SK-N-SH treated with all-trans-retinoic acid at 6 μM for 48 hours (cell line): ENCODE results near the gene COBL.

Experiments used
- ATAC-seq: fragments of 200-7000 bp; cut with Tn5 transposase; 3 replicates; pipeline ENCODE4 v1.9.1; 2020; ENCODE audit warnings: mild to moderate bottlenecking, moderate library complexity
- ARNTL ChIP-seq: fragments of 450-650 bp; formaldehyde crosslinking; IDR thresholded peaks from 2 replicates; pipeline ENCODE4 v1.5.0; 2020; ENCODE audit warnings: low read depth, mild to moderate bottlenecking, moderate library complexity, borderline replicate concordance
- BACH2 ChIP-seq: fragments of 250-450 bp; sonication (Bioruptor Pico); IDR thresholded peaks from 2 replicates; pipeline ENCODE4 v1.9.0; 2021; ENCODE audit warnings: mild to moderate bottlenecking, borderline replicate concordance
- CSDC2 ChIP-seq: fragments of 250-450 bp; sonication (Bioruptor Pico); IDR thresholded peaks from 2 replicates; pipeline ENCODE4 v1.5.0; 2020; ENCODE audit warnings: mild to moderate bottlenecking, moderate library complexity
- ESRRG ChIP-seq: fragments of 250-450 bp; sonication (Bioruptor Pico); IDR thresholded peaks from 2 replicates; pipeline ENCODE4 v1.6.1; 2021; ENCODE audit warnings: mild to moderate bottlenecking
- GLIS3 ChIP-seq: fragments of 250-450 bp; sonication (Bioruptor Pico); IDR thresholded peaks from 2 replicates; pipeline ENCODE4 v1.5.0; 2020; ENCODE audit warnings: mild to moderate bottlenecking, moderate library complexity
- ISL1 ChIP-seq: fragments of 250-450 bp; sonication (Bioruptor Pico); IDR thresholded peaks from 2 replicates; pipeline ENCODE4 v2.1.2; 2022; ENCODE audit warnings: mild to moderate bottlenecking, moderate library complexity
- OSR1 ChIP-seq: fragments of 250-450 bp; sonication (Bioruptor Pico); IDR thresholded peaks from 2 replicates; pipeline ENCODE4 v1.8.0; 2022; ENCODE audit warnings: moderate library complexity, mild to moderate bottlenecking, inconsistent platforms
- PPARA ChIP-seq: fragments of 250-450 bp; sonication (Bioruptor Pico); IDR thresholded peaks from 2 replicates; pipeline ENCODE4 v1.5.0; 2020; ENCODE audit warnings: mild to moderate bottlenecking, borderline replicate concordance
- RARB ChIP-seq: fragments of 250-450 bp; sonication (Bioruptor Pico); IDR thresholded peaks from 2 replicates; pipeline ENCODE4 v1.8.0; 2021; ENCODE audit warnings: mild to moderate bottlenecking, moderate library complexity
- SNAI2 ChIP-seq: fragments of 250-450 bp; sonication (Bioruptor Pico); IDR thresholded peaks from 2 replicates; pipeline ENCODE4 v1.5.0; 2020; ENCODE audit warnings: mild to moderate bottlenecking, moderate library complexity
- ZC3H10 ChIP-seq: fragments of 250-450 bp; sonication (Bioruptor Pico); IDR thresholded peaks from 2 replicates; pipeline ENCODE4 v1.5.1; 2021; ENCODE audit warnings: mild to moderate bottlenecking, moderate library complexity
- ZFP3 ChIP-seq: fragments of 250-450 bp; sonication (Bioruptor Pico); IDR thresholded peaks from 2 replicates; pipeline ENCODE4 v1.5.0; 2020; ENCODE audit warnings: mild to moderate bottlenecking, moderate library complexity
- ZNF565 ChIP-seq: fragments of 450-650 bp; formaldehyde crosslinking; conservative IDR thresholded peaks from 2 replicates; pipeline ENCODE4 v1.5.0; 2020; ENCODE audit warnings: low read depth, mild to moderate bottlenecking, moderate library complexity
- ZNF70 ChIP-seq: fragments of 450-650 bp; formaldehyde crosslinking; IDR thresholded peaks from 2 replicates; pipeline ENCODE4 v1.5.0; 2020; ENCODE audit warnings: mild to moderate bottlenecking, moderate library complexity
- ZNF8 ChIP-seq: fragments of 450-650 bp; formaldehyde crosslinking; IDR thresholded peaks from 2 replicates; pipeline ENCODE4 v1.5.0; 2020; ENCODE audit warnings: mild to moderate bottlenecking, moderate library complexity
- TF ChIP-seq, protein P1 (sequence below): fragments of 250-450 bp; sonication (Bioruptor Pico); IDR thresholded peaks from 2 replicates; pipeline ENCODE4 v1.5.1; 2020; ENCODE audit warnings: low read depth, mild to moderate bottlenecking, moderate library complexity
- TF ChIP-seq, protein P2 (sequence below): fragments of 250-450 bp; sonication (Bioruptor Pico); IDR thresholded peaks from 2 replicates; pipeline ENCODE4 v1.8.0; 2021; ENCODE audit warnings: low read depth, mild to moderate bottlenecking, moderate library complexity, borderline replicate concordance
- TF ChIP-seq, protein P3 (sequence below): fragments of 250-450 bp; sonication (Bioruptor Pico); IDR thresholded peaks from 2 replicates; pipeline ENCODE4 v1.8.0; 2020; ENCODE audit warnings: mild to moderate bottlenecking, moderate library complexity, borderline replicate concordance
- TF ChIP-seq, protein P4 (sequence below): fragments of 250-450 bp; sonication (Bioruptor Pico); IDR thresholded peaks from 2 replicates; pipeline ENCODE4 v1.5.1; 2021; ENCODE audit warnings: mild to moderate bottlenecking, moderate library complexity
- TF ChIP-seq, protein P5 (sequence below): fragments of 250-450 bp; sonication (Bioruptor Pico); IDR thresholded peaks from 2 replicates; pipeline ENCODE4 v1.5.0; 2020; ENCODE audit warnings: mild to moderate bottlenecking, moderate library complexity

The COBL gene

DNA sequence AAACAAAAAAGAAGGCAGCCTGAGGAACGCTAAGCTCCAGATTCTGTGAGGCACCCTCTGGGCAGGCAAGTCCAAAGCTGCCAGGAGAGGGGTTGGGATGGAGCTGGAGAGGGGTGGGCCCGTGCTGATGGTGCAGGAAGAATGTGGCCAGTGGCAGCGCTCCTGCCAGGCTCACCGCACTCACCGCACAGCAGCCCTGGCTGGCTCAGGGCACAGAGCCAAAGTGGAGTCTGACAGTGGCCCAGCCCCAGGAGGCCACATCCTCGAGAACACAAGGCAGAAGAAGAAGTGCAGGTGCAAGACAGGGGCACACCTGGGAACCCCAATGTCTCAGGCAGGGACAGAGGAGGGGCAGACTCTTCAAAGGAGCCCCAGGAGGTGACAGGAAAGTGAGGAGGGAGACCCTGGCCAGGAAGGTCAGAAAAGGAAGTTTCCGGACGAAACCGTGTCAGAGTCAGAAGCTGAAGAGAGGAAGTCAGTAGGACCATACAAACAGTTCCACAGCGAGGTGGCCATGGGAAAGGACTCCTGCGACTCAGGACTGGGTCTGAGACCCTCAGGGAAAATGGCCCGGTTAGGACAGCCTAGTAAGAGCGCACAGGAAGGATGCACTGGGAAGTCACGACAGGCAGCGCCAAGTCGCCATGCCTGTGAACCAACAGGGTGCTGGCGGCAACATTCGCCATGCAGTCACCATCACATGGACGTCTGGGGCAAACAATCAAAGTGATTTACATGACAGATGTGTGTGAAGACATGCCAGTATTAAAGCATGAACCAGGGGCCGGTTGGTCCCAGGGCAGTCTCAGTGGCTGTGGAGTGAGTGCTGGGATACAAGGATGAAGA, 54.4 kb downstream of the COBL start:
- TF ChIP-seq CSDC2 (CRISPR knock-in tag) (no peak), ISL1 (CRISPR knock-in tag) (no peak), BACH2 (CRISPR knock-in tag) (no peak), ESRRG (no peak)
- TF ChIP-seq, all 23 proteins: peak for 0
- ATAC-seq = no peak

DNA sequence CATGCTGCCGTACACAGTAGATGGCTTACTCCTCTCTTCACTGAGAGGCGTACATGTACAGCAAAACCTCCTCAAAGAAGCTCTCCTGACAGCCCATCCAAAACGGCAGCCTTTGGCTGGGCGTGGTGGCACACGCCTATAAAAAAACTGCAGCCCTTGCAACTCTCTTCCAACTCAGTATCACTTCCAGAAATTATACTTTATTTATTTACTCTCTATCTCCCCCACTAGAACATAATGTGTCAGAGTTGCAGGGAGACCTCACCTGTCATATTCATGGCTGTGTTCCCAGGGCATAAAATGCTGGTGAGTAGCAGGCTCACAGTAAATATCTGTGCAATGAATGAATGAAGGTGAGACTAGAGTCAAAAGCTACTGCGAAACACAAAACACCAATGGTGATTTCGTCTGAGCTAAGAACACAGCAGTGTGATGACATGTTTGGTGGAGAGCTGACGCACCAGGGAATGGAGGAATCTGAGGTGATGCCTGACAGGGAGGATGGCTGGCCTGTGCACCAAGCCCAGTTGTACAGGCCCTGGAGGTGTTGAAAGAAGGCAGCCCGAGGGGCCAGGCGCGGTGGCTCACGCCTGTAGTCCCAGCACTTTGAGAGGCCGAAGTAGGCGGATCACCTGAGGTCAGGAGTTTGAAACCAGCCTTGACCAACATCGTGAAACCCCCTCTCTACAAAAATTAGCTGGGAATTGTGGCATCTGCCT, 55.3 kb downstream of the COBL start:
- TF ChIP-seq CSDC2 (CRISPR knock-in tag) (no peak), ZC3H10 (CRISPR knock-in tag) (no peak), ISL1 (CRISPR knock-in tag) (no peak), ESRRG (no peak), BACH2 (CRISPR knock-in tag) (no peak), ZFP3 (CRISPR knock-in tag) (no peak), ZNF565 (CRISPR knock-in tag) (no peak), PPARA (CRISPR knock-in tag) (no peak), ZNF8 (CRISPR knock-in tag) (no peak), ZNF70 (CRISPR knock-in tag) (no peak), ARNTL (no peak)
- TF ChIP-seq, protein P1, sequence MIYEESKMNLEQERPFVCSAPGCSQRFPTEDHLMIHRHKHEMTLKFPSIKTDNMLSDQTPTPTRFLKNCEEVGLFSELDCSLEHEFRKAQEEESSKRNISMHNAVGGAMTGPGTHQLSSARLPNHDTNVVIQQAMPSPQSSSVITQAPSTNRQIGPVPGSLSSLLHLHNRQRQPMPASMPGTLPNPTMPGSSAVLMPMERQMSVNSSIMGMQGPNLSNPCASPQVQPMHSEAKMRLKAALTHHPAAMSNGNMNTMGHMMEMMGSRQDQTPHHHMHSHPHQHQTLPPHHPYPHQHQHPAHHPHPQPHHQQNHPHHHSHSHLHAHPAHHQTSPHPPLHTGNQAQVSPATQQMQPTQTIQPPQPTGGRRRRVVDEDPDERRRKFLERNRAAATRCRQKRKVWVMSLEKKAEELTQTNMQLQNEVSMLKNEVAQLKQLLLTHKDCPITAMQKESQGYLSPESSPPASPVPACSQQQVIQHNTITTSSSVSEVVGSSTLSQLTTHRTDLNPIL (CRISPR knock-in tag) = no peak
- TF ChIP-seq, protein P2, sequence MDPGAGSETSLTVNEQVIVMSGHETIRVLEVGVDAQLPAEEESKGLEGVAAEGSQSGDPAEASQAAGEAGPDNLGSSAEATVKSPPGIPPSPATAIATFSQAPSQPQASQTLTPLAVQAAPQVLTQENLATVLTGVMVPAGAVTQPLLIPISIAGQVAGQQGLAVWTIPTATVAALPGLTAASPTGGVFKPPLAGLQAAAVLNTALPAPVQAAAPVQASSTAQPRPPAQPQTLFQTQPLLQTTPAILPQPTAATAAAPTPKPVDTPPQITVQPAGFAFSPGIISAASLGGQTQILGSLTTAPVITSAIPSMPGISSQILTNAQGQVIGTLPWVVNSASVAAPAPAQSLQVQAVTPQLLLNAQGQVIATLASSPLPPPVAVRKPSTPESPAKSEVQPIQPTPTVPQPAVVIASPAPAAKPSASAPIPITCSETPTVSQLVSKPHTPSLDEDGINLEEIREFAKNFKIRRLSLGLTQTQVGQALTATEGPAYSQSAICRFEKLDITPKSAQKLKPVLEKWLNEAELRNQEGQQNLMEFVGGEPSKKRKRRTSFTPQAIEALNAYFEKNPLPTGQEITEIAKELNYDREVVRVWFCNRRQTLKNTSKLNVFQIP (CRISPR knock-in tag) = no peak
- TF ChIP-seq, protein P3, sequence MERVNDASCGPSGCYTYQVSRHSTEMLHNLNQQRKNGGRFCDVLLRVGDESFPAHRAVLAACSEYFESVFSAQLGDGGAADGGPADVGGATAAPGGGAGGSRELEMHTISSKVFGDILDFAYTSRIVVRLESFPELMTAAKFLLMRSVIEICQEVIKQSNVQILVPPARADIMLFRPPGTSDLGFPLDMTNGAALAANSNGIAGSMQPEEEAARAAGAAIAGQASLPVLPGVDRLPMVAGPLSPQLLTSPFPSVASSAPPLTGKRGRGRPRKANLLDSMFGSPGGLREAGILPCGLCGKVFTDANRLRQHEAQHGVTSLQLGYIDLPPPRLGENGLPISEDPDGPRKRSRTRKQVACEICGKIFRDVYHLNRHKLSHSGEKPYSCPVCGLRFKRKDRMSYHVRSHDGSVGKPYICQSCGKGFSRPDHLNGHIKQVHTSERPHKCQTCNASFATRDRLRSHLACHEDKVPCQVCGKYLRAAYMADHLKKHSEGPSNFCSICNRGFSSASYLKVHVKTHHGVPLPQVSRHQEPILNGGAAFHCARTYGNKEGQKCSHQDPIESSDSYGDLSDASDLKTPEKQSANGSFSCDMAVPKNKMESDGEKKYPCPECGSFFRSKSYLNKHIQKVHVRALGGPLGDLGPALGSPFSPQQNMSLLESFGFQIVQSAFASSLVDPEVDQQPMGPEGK (CRISPR knock-in tag) = no peak
- TF ChIP-seq, protein P4, sequence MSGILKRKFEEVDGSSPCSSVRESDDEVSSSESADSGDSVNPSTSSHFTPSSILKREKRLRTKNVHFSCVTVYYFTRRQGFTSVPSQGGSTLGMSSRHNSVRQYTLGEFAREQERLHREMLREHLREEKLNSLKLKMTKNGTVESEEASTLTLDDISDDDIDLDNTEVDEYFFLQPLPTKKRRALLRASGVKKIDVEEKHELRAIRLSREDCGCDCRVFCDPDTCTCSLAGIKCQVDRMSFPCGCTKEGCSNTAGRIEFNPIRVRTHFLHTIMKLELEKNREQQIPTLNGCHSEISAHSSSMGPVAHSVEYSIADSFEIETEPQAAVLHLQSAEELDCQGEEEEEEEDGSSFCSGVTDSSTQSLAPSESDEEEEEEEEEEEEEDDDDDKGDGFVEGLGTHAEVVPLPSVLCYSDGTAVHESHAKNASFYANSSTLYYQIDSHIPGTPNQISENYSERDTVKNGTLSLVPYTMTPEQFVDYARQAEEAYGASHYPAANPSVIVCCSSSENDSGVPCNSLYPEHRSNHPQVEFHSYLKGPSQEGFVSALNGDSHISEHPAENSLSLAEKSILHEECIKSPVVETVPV = no peak
- ATAC-seq = no peak

DNA sequence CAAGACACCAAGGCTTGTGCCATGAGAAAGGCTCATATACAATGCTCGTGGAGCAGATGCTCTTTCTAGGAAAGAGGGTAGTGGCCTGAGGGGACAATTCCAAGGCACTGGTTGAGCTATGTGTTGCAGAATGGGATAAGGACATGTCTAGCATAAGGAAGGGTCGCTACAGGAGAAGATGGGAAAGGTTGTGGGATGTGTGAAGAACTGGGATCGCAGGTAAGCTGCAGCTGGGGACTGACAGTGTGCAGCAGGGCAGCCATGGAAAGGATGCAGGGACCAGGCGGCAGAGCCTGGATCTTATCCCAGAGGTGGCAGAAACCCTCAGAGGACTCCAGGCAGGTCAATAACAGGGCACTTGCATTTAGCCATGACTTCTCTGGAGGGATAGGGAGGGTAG, 56.1 kb downstream of the COBL start:
- ATAC-seq = no peak
- TF ChIP-seq ZNF565 (CRISPR knock-in tag) = no peak
- no peak for TF ChIP-seq PPARA (CRISPR knock-in tag)
- TF ChIP-seq, protein P3 (CRISPR knock-in tag) = no peak
- no peak for TF ChIP-seq ZNF8 (CRISPR knock-in tag)
- TF ChIP-seq ZNF70 (CRISPR knock-in tag) = no peak
- no peak for TF ChIP-seq BACH2 (CRISPR knock-in tag)
- TF ChIP-seq RARB (CRISPR knock-in tag) = no peak
- no peak for TF ChIP-seq ARNTL
- TF ChIP-seq, protein P2 (CRISPR knock-in tag) = no peak
- TF ChIP-seq GLIS3 = no peak
- TF ChIP-seq SNAI2 (CRISPR knock-in tag) = no peak
- TF ChIP-seq ISL1 (CRISPR knock-in tag) = no peak
- TF ChIP-seq CSDC2 (CRISPR knock-in tag) = no peak
- TF ChIP-seq OSR1 (CRISPR knock-in tag) = no peak
- TF ChIP-seq, protein P5, sequence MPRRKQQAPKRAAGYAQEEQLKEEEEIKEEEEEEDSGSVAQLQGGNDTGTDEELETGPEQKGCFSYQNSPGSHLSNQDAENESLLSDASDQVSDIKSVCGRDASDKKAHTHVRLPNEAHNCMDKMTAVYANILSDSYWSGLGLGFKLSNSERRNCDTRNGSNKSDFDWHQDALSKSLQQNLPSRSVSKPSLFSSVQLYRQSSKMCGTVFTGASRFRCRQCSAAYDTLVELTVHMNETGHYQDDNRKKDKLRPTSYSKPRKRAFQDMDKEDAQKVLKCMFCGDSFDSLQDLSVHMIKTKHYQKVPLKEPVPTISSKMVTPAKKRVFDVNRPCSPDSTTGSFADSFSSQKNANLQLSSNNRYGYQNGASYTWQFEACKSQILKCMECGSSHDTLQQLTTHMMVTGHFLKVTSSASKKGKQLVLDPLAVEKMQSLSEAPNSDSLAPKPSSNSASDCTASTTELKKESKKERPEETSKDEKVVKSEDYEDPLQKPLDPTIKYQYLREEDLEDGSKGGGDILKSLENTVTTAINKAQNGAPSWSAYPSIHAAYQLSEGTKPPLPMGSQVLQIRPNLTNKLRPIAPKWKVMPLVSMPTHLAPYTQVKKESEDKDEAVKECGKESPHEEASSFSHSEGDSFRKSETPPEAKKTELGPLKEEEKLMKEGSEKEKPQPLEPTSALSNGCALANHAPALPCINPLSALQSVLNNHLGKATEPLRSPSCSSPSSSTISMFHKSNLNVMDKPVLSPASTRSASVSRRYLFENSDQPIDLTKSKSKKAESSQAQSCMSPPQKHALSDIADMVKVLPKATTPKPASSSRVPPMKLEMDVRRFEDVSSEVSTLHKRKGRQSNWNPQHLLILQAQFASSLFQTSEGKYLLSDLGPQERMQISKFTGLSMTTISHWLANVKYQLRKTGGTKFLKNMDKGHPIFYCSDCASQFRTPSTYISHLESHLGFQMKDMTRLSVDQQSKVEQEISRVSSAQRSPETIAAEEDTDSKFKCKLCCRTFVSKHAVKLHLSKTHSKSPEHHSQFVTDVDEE = no peak
- TF ChIP-seq, protein P1 (CRISPR knock-in tag) = no peak
